ENCODE measurements around the gene INSM2.

Gene INSM2

GRCh38 chr14:35504260-35504659 lies 29.7 kb upstream of the INSM2 start:
- Histone ChIP-seq H3K36me3 (replicated peaks) (no peaks in the 10 kb centered on the region), H3K27me3 (replicated peaks) (no peaks in the 10 kb centered on the region), H3K4me3 (ENCODE audit: low read depth, low read length) (no peak overlapping the region), H3K27ac (no peak overlapping the region)
- in situ Hi-C loops (cut with HindIII; ENCODE audit: low pct_ligation_motif_present, low sequenced_read_pairs): no loop called here
- no peak for TF ChIP-seq CTCF (IDR thresholded peaks at IDR 0.05; ENCODE audit: low read depth, low read length, missing control alignments)
- DNase-seq: no peak

- Histone ChIP-seq H3K27ac (no peak overlapping the region), H3K36me3 (replicated peaks) (no peaks in the 10 kb centered on the region), H3K27me3 (replicated peaks) (no peaks in the 10 kb centered on the region), H3K4me3 (ENCODE audit: low read depth, low read length) (no peak overlapping the region)
- no peak for DNase-seq
- in situ Hi-C loops (cut with HindIII; ENCODE audit: low pct_ligation_motif_present, low sequenced_read_pairs): no loop called here
- no peak for TF ChIP-seq CTCF (IDR thresholded peaks at IDR 0.05; ENCODE audit: low read depth, low read length, missing control alignments)
Measured at GRCh38 chr14:35506461-35506860, 27.5 kb upstream of the INSM2 start.

- Histone ChIP-seq H3K27me3 (replicated peaks) (no peaks in the 10 kb centered on the region), H3K27ac (no peak overlapping the region), H3K4me3 (ENCODE audit: low read depth, low read length) (no peak overlapping the region), H3K36me3 (replicated peaks) (no peaks in the 10 kb centered on the region)
- peak; percentile 5 for DNase-seq
- in situ Hi-C loops (cut with HindIII; ENCODE audit: low pct_ligation_motif_present, low sequenced_read_pairs): no loop called here
- no peak for TF ChIP-seq CTCF (IDR thresholded peaks at IDR 0.05; ENCODE audit: low read depth, low read length, missing control alignments)
Measured at GRCh38 chr14:35506927-35507326, 27.0 kb upstream of the INSM2 start.

- no peak for DNase-seq
- no peak for TF ChIP-seq CTCF (IDR thresholded peaks at IDR 0.05; ENCODE audit: low read depth, low read length, missing control alignments)
- H3K27ac ChIP-seq: no peak overlapping the region
Measured at GRCh38 chr14:35509846-35510245, 24.1 kb upstream of the INSM2 start.

GRCh38 chr14:35512765-35513164 lies 21.2 kb upstream of the INSM2 start:
- H3K36me3 ChIP-seq (replicated peaks): no peaks in the 10 kb centered on the region
- in situ Hi-C loops (cut with HindIII; ENCODE audit: low pct_ligation_motif_present, low sequenced_read_pairs): no loop called here
- no peak for DNase-seq
- H3K27ac ChIP-seq: no peak overlapping the region
- H3K4me3 ChIP-seq (ENCODE audit: low read depth, low read length): no peak overlapping the region
- no peaks in the 10 kb centered on the region for H3K27me3 ChIP-seq (replicated peaks)
- no peak for TF ChIP-seq CTCF (IDR thresholded peaks at IDR 0.05; ENCODE audit: low read depth, low read length, missing control alignments)

More at GRCh38 chr14:35509846-35510245, 24.1 kb upstream of the INSM2 start:
- in situ Hi-C loops (cut with HindIII; ENCODE audit: low pct_ligation_motif_present, low sequenced_read_pairs): no loop called here
- H3K36me3 ChIP-seq (replicated peaks): no peaks in the 10 kb centered on the region
- no peak overlapping the region for H3K4me3 ChIP-seq (ENCODE audit: low read depth, low read length)
- H3K27me3 ChIP-seq (replicated peaks): no peaks in the 10 kb centered on the region

GRCh38 chr14:35515916-35516315 lies 18.0 kb upstream of the INSM2 start:
- DNase-seq: no peak
- no peak overlapping the region for H3K4me3 ChIP-seq (ENCODE audit: low read depth, low read length)
- TF ChIP-seq CTCF (IDR thresholded peaks at IDR 0.05; ENCODE audit: low read depth, low read length, missing control alignments): no peak
- no peak overlapping the region for H3K27ac ChIP-seq
- no peaks in the 10 kb centered on the region for H3K27me3 ChIP-seq (replicated peaks)
- in situ Hi-C loops (cut with HindIII; ENCODE audit: low pct_ligation_motif_present, low sequenced_read_pairs): no loop called here
- no peaks in the 10 kb centered on the region for H3K36me3 ChIP-seq (replicated peaks)

All from brain microvascular endothelial cell (primary cell).